ENCODE measurements around the gene KLHL13.
"Not testable (repeated sequence)": the region's sequence is repeated elsewhere in the genome, so short reads cannot be mapped to it uniquely, and the experiment has no call there.

The KLHL13 gene

DNA sequence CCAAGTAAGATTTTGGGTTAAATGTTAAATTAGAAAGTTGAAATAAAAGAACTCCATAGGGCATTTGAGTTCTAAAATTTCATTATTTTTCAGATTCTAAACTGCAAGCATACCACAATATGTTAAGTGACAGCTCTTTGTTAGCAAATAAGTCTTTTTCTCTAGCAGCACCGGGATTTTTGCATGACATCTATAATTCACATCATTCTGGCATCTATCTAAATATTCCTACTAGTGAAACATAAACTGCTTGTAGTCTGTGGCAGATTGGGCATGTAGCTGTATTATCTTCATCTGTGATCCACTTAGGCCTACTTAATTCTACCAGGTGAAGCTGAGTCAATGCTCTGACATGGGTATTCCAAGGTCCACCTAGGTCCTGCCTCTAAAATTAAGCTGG is 32.1 kb upstream of the KLHL13 start:
- no peaks in the 10 kb centered on the region for H3K79me2 ChIP-seq (ENCODE audit: insufficient read depth, low read length)
- H3K4me3 ChIP-seq (ENCODE audit: low read depth in 1 of 2, low read length in 2 of 2), result no peak overlapping the region
- no peak overlapping the region for H3K9ac ChIP-seq (ENCODE audit: low read depth, low read length)
- H3K27ac ChIP-seq (ENCODE audit: low read length), result no peak overlapping the region
- H3K36me3 ChIP-seq (ENCODE audit: insufficient read depth, low read length), result no peaks in the 10 kb centered on the region
- DNase-seq (no peak), ATAC-seq (ENCODE audit: insufficient read depth, low read depth) (no peak)
- H3K4me2 ChIP-seq (ENCODE audit: insufficient read depth, low read length), result no peak overlapping the region
- H3K27me3 ChIP-seq (ENCODE audit: insufficient read depth, low read length, poor library complexity), result no peaks in the 10 kb centered on the region
- no peaks in the 10 kb centered on the region for H4K20me1 ChIP-seq (ENCODE audit: insufficient read depth, low read length)
- H3K4me1 ChIP-seq (ENCODE audit: insufficient read depth, low read length), result no peaks in the 10 kb centered on the region
- TF ChIP-seq EZH2 (IDR thresholded peaks at IDR 0.05; ENCODE audit: borderline replicate concordance, low read depth, low read length, severe bottlenecking), result no peak
- TF ChIP-seq, protein P1, sequence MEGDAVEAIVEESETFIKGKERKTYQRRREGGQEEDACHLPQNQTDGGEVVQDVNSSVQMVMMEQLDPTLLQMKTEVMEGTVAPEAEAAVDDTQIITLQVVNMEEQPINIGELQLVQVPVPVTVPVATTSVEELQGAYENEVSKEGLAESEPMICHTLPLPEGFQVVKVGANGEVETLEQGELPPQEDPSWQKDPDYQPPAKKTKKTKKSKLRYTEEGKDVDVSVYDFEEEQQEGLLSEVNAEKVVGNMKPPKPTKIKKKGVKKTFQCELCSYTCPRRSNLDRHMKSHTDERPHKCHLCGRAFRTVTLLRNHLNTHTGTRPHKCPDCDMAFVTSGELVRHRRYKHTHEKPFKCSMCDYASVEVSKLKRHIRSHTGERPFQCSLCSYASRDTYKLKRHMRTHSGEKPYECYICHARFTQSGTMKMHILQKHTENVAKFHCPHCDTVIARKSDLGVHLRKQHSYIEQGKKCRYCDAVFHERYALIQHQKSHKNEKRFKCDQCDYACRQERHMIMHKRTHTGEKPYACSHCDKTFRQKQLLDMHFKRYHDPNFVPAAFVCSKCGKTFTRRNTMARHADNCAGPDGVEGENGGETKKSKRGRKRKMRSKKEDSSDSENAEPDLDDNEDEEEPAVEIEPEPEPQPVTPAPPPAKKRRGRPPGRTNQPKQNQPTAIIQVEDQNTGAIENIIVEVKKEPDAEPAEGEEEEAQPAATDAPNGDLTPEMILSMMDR (IDR thresholded peaks at IDR 0.05; ENCODE audit: borderline replicate concordance, extremely low read depth, low read length, poor library complexity, severe bottlenecking), result no peak
- H3K9me3 ChIP-seq (ENCODE audit: insufficient read depth, low read length, severe bottlenecking), result no peaks in the 10 kb centered on the region
- H2AFZ ChIP-seq (ENCODE audit: low read depth, low read length), result no peak overlapping the region

DNA sequence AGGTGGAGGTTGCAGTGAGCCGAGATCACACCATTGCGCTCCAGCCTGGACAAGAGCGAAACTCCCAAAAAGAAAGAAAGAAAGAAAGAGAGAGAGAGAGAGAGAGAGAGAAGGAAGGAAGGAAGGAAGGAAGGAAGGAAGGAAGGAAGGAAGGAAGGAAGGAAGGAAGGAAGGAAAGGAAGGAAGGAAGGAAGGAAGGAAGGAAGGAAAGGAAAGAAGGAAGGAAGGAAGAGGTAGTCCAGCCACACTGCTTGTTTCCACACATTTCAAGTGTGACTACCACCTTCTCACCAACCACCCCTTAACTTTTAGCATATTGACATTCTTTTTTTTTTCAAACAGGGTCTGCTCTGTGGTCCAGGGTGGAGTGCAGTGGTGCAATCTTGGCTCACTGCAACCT is 31.2 kb upstream of the KLHL13 start:
- not testable (repeated sequence) for H3K4me3 ChIP-seq (ENCODE audit: low read depth in 1 of 2, low read length in 2 of 2); H3K27me3 ChIP-seq (ENCODE audit: insufficient read depth, low read length, poor library complexity); H2AFZ ChIP-seq (ENCODE audit: low read depth, low read length); H3K27ac ChIP-seq (ENCODE audit: low read length); DNase-seq; H4K20me1 ChIP-seq (ENCODE audit: insufficient read depth, low read length); H3K4me2 ChIP-seq (ENCODE audit: insufficient read depth, low read length); ATAC-seq (ENCODE audit: insufficient read depth, low read depth); H3K9me3 ChIP-seq (ENCODE audit: insufficient read depth, low read length, severe bottlenecking); H3K4me1 ChIP-seq (ENCODE audit: insufficient read depth, low read length); H3K36me3 ChIP-seq (ENCODE audit: insufficient read depth, low read length); H3K9ac ChIP-seq (ENCODE audit: low read depth, low read length); H3K79me2 ChIP-seq (ENCODE audit: insufficient read depth, low read length)

DNA sequence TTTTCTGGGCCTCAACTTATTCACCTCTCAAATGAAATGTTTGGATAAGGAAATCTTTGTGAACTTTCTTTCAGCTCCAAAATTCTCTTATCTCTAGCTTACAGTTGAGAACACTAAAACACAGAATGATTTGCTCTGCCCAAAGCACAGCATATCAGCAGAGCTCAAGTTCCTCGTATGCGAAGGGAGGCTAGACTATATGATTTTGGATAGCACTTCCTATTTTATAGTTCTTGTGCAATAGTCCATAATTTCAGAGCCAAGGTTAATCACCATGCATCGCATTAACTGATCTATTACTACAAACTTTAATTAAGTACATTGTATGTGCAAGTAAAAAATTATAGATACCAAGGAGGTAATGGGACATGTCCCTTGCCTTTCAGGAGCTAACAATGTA is 27.0 kb upstream of the KLHL13 start:
- DNase-seq, result no peak
- no peaks in the 10 kb centered on the region for H3K9me3 ChIP-seq (ENCODE audit: insufficient read depth, low read length, severe bottlenecking)
- H3K79me2 ChIP-seq (ENCODE audit: insufficient read depth, low read length), result no peaks in the 10 kb centered on the region
- H4K20me1 ChIP-seq (ENCODE audit: insufficient read depth, low read length), result no peaks in the 10 kb centered on the region
- H2AFZ ChIP-seq (ENCODE audit: low read depth, low read length), result no peak overlapping the region
- no peaks in the 10 kb centered on the region for H3K4me1 ChIP-seq (ENCODE audit: insufficient read depth, low read length)
- H3K36me3 ChIP-seq (ENCODE audit: insufficient read depth, low read length), result no peaks in the 10 kb centered on the region
- TF ChIP-seq, protein P1 (IDR thresholded peaks at IDR 0.05; ENCODE audit: borderline replicate concordance, extremely low read depth, low read length, poor library complexity, severe bottlenecking), result no peak
- no peak for TF ChIP-seq EZH2 (IDR thresholded peaks at IDR 0.05; ENCODE audit: borderline replicate concordance, low read depth, low read length, severe bottlenecking)
- H3K4me3 ChIP-seq (ENCODE audit: low read depth in 1 of 2, low read length in 2 of 2), result no peak overlapping the region
- no peak overlapping the region for H3K9ac ChIP-seq (ENCODE audit: low read depth, low read length)
- no peaks in the 10 kb centered on the region for H3K27me3 ChIP-seq (ENCODE audit: insufficient read depth, low read length, poor library complexity)
- H3K27ac ChIP-seq (ENCODE audit: low read length), result no peak overlapping the region
- no peak overlapping the region for H3K4me2 ChIP-seq (ENCODE audit: insufficient read depth, low read length)
- ATAC-seq (ENCODE audit: insufficient read depth, low read depth), result no peak

DNA sequence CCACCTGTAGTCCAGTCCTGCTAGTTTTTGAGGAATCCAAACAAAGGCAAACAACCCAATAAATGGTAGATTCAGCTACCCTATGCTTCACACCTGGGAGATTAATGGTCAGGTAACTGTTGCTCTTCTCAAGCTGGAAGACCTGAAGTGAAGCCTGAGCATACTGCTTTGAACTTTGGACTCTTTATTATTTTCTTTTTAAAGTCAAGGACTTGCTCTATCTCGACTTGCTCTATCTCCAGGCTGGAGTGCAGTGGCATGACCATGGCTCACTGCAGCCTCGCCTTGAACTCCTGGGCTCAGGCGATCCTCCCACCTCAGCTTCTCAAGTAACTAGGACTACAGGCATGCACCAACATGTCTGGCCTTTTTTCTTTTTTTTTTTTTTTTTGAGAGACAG is 14.7 kb upstream of the KLHL13 start:
- H3K9ac ChIP-seq (ENCODE audit: low read depth, low read length), result no peak overlapping the region
- H3K36me3 ChIP-seq (ENCODE audit: insufficient read depth, low read length), result no peaks in the 10 kb centered on the region
- no peak for ATAC-seq (ENCODE audit: insufficient read depth, low read depth)
- H3K27ac ChIP-seq (ENCODE audit: low read length), result no peak overlapping the region
- H4K20me1 ChIP-seq (ENCODE audit: insufficient read depth, low read length), result no peaks in the 10 kb centered on the region
- H2AFZ ChIP-seq (ENCODE audit: low read depth, low read length), result no peak overlapping the region
- no peak for DNase-seq
- no peak overlapping the region for H3K4me3 ChIP-seq (ENCODE audit: low read depth in 1 of 2, low read length in 2 of 2)
- H3K4me2 ChIP-seq (ENCODE audit: insufficient read depth, low read length), result no peak overlapping the region
- H3K27me3 ChIP-seq (ENCODE audit: insufficient read depth, low read length, poor library complexity), result no peaks in the 10 kb centered on the region
- no peaks in the 10 kb centered on the region for H3K79me2 ChIP-seq (ENCODE audit: insufficient read depth, low read length)
- peaks cover 1% of the 10 kb centered on the region; the same call in 1 of the 2 replicates for H3K4me1 ChIP-seq (ENCODE audit: insufficient read depth, low read length)
- TF ChIP-seq EZH2 (IDR thresholded peaks at IDR 0.05; ENCODE audit: borderline replicate concordance, low read depth, low read length, severe bottlenecking), result no peak
- TF ChIP-seq, protein P1 (IDR thresholded peaks at IDR 0.05; ENCODE audit: borderline replicate concordance, extremely low read depth, low read length, poor library complexity, severe bottlenecking), result no peak
- no peaks in the 10 kb centered on the region for H3K9me3 ChIP-seq (ENCODE audit: insufficient read depth, low read length, severe bottlenecking)

All from DND-41 (cell line).